Neural cell (in vitro differentiated cells): ENCODE results near the gene SPEG. TPM values are rescaled to one million over a fixed set of nuclear protein-coding genes. Genes with fewer than 3 reads are reported as not detected.

Experiments
- H2AFZ ChIP-seq: fragments of 200-600, 300-800 bp; sonication (generic), shearing (Covaris generic); 2 replicates; pipeline ENCODE4 v1.6.0; 2014; ENCODE audit warnings: low read depth, mild to moderate bottlenecking, antibody characterized with exemption, low read length, moderate library complexity
- H3F3A ChIP-seq: fragments of 200-600 bp; shearing (Covaris generic); 2 replicates; pipeline ENCODE4 v1.6.1; 2016; ENCODE audit warnings: mild to moderate bottlenecking, moderate library complexity, mixed read lengths, antibody characterized with exemption, low read length; ENCODE audit not compliant: insufficient read depth, poor library complexity, severe bottlenecking
- H3K27ac ChIP-seq: fragments of 200-600, 300-800 bp; sonication (generic), shearing (Covaris generic); 2 replicates; pipeline ENCODE4 v1.5.1; 2014; ENCODE audit warnings: mild to moderate bottlenecking, low read length, moderate library complexity
- H3K27me3 ChIP-seq: fragments of 300-800, 200-600 bp; sonication (generic), shearing (Covaris generic); 2 replicates; pipeline ENCODE4 v1.6.0; 2014; ENCODE audit warnings: mild to moderate bottlenecking, low read depth, low read length, moderate library complexity; ENCODE audit not compliant: insufficient read depth
- H3K36me3 ChIP-seq: fragments of 300-800, 200-600 bp; sonication (generic), shearing (Covaris generic); 2 replicates; pipeline ENCODE4 v1.5.1; 2014; ENCODE audit warnings: mild to moderate bottlenecking, antibody characterized with exemption, low read length, moderate library complexity; ENCODE audit not compliant: insufficient read depth
- H3K4me2 ChIP-seq: fragments of 300-800, 200-600 bp; sonication (generic), shearing (Covaris generic); 2 replicates; pipeline ENCODE4 v1.6.0; 2014; ENCODE audit warnings: mild to moderate bottlenecking, low read length
- H3K4me3 ChIP-seq: fragments of 300-800, 200-600 bp; sonication (generic), shearing (Covaris generic); 2 replicates; pipeline ENCODE4 v1.5.1; 2014; ENCODE audit warnings: mild to moderate bottlenecking, low read length, moderate library complexity
- H3K79me2 ChIP-seq: fragments of 200-600 bp; shearing (Covaris generic); replicated peaks from 2 replicates; pipeline ENCODE4 v1.6.0; 2014; ENCODE audit warnings: mild to moderate bottlenecking, low read length, moderate library complexity; ENCODE audit not compliant: insufficient read depth
- H3K9ac ChIP-seq: fragments of 300-800, 200-600 bp; sonication (generic), shearing (Covaris generic); 2 replicates; pipeline ENCODE4 v1.6.1; 2016; ENCODE audit warnings: mild to moderate bottlenecking, low read length, mixed read lengths
- H3K9me2 ChIP-seq: fragments of 200-600 bp; shearing (Covaris generic); 2 replicates; pipeline ENCODE4 v1.6.1; 2016; ENCODE audit warnings: mild to moderate bottlenecking, low read length, mixed read lengths; ENCODE audit not compliant: insufficient read depth
- H3K9me3 ChIP-seq: fragments of 200-600, 300-800 bp; sonication (generic), shearing (Covaris generic); 2 replicates; pipeline ENCODE4 v1.6.1; 2016; ENCODE audit warnings: mild to moderate bottlenecking, mixed run types, low read length, moderate library complexity, mixed read lengths
- H4K20me1 ChIP-seq: fragments of 200-600 bp; shearing (Covaris generic); 2 replicates; pipeline ENCODE4 v1.6.1; 2016; ENCODE audit warnings: mild to moderate bottlenecking, mixed run types; ENCODE audit not compliant: insufficient read depth
- CTCF ChIP-seq: fragments of 450-650 bp; IDR thresholded peaks from 2 replicates; pipeline ENCODE4 v1.5.1; 2014; ENCODE audit warnings: antibody characterized with exemption, mild to moderate bottlenecking, moderate library complexity; ENCODE audit not compliant: poor library complexity, severe bottlenecking
- EP300 ChIP-seq: fragments of 450-650 bp; conservative IDR thresholded peaks from 2 replicates; pipeline ENCODE4 v1.6.1; 2014; ENCODE audit warnings: antibody characterized with exemption, mild to moderate bottlenecking, moderate library complexity; ENCODE audit not compliant: poor library complexity, severe bottlenecking
- EZH2 ChIP-seq: fragments of 200-600, 300-800 bp; shearing (Covaris generic), sonication (generic); IDR thresholded peaks from 2 replicates; pipeline ENCODE4 v1.6.1; 2014; ENCODE audit warnings: antibody characterized with exemption, low read length, borderline replicate concordance, mild to moderate bottlenecking; ENCODE audit not compliant: insufficient read depth, poor library complexity, severe bottlenecking
- MXI1 ChIP-seq: fragments of 450-650 bp; conservative IDR thresholded peaks from 2 replicates; pipeline ENCODE4 v1.6.1; 2014; ENCODE audit warnings: antibody characterized with exemption, mild to moderate bottlenecking; ENCODE audit not compliant: poor library complexity, severe bottlenecking
- POLR2AphosphoS5 ChIP-seq: IDR thresholded peaks from 2 replicates; pipeline ENCODE4 v1.6.1; 2012
- RAD21 ChIP-seq: fragments of 450-650 bp; conservative IDR thresholded peaks from 2 replicates; pipeline ENCODE4 v1.6.1; 2014; ENCODE audit warnings: antibody characterized with exemption, mild to moderate bottlenecking, moderate library complexity
- SMC3 ChIP-seq: fragments of 450-650 bp; conservative IDR thresholded peaks from 2 replicates; pipeline ENCODE4 v1.6.1; 2014; ENCODE audit warnings: antibody characterized with exemption, mild to moderate bottlenecking, moderate library complexity; ENCODE audit not compliant: poor library complexity
- TAF1 ChIP-seq: IDR thresholded peaks from 2 replicates; pipeline ENCODE4 v1.6.1; 2012; ENCODE audit warnings: low read depth
- polyA plus RNA-seq: library from polyadenylated mRNA; depleted of rRNA; stranded (reverse); fragments of >200 nt; gene quantifications from 2 replicates; pipeline ENCODE4 v1.2.3, GENCODE V29; 2014
- TF ChIP-seq, protein P1 (sequence below): IDR thresholded peaks from 2 replicates; pipeline ENCODE4 v1.6.1; 2012; ENCODE audit warnings: borderline replicate concordance

Gene SPEG
- polyA plus RNA-seq, 1 donor from 2014 or later, result 58.3 TPM

- no peak overlapping the region for H3K4me3 ChIP-seq
- H3K9me2 ChIP-seq, result no peaks in the 10 kb centered on the region
- no peaks in the 10 kb centered on the region for H3F3A ChIP-seq
- no peaks in the 10 kb centered on the region for H3K9me3 ChIP-seq
- H2AFZ ChIP-seq, result no peak overlapping the region
- H3K27me3 ChIP-seq, result peaks cover 12% of the 10 kb centered on the region
- TF ChIP-seq CTCF, result no peak
- no peak for TF ChIP-seq EP300
- TF ChIP-seq MXI1, result no peak
- TF ChIP-seq EZH2, result no peak
- no peak for TF ChIP-seq POLR2AphosphoS5
- TF ChIP-seq SMC3, result no peak
- TF ChIP-seq, protein P1, sequence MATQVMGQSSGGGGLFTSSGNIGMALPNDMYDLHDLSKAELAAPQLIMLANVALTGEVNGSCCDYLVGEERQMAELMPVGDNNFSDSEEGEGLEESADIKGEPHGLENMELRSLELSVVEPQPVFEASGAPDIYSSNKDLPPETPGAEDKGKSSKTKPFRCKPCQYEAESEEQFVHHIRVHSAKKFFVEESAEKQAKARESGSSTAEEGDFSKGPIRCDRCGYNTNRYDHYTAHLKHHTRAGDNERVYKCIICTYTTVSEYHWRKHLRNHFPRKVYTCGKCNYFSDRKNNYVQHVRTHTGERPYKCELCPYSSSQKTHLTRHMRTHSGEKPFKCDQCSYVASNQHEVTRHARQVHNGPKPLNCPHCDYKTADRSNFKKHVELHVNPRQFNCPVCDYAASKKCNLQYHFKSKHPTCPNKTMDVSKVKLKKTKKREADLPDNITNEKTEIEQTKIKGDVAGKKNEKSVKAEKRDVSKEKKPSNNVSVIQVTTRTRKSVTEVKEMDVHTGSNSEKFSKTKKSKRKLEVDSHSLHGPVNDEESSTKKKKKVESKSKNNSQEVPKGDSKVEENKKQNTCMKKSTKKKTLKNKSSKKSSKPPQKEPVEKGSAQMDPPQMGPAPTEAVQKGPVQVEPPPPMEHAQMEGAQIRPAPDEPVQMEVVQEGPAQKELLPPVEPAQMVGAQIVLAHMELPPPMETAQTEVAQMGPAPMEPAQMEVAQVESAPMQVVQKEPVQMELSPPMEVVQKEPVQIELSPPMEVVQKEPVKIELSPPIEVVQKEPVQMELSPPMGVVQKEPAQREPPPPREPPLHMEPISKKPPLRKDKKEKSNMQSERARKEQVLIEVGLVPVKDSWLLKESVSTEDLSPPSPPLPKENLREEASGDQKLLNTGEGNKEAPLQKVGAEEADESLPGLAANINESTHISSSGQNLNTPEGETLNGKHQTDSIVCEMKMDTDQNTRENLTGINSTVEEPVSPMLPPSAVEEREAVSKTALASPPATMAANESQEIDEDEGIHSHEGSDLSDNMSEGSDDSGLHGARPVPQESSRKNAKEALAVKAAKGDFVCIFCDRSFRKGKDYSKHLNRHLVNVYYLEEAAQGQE, result no peak
- no peak for TF ChIP-seq RAD21
- TF ChIP-seq TAF1, result no peak
- no peaks in the 10 kb centered on the region for H4K20me1 ChIP-seq
- no peak overlapping the region for H3K9ac ChIP-seq
- H3K79me2 ChIP-seq, result no peaks in the 10 kb centered on the region
- H3K36me3 ChIP-seq, result peaks cover 6% of the 10 kb centered on the region
- no peak overlapping the region for H3K27ac ChIP-seq
- no peak overlapping the region for H3K4me2 ChIP-seq
Measured at GRCh38 chr2:219451661-219452360, 17.2 kb downstream of the SPEG start.

- H3F3A ChIP-seq, result no peaks in the 10 kb centered on the region
- no peak overlapping the region for H3K9ac ChIP-seq
- H3K9me3 ChIP-seq, result no peaks in the 10 kb centered on the region
- H3K27me3 ChIP-seq, result peaks cover 6% of the 10 kb centered on the region
- H3K9me2 ChIP-seq, result no peaks in the 10 kb centered on the region
- H3K27ac ChIP-seq, result no peak overlapping the region
- TF ChIP-seq EP300 (no peak), TAF1 (no peak), MXI1 (no peak), CTCF (no peak), RAD21 (no peak), POLR2AphosphoS5 (no peak), EZH2 (no peak)
- TF ChIP-seq, protein P1, result no peak
- no peaks in the 10 kb centered on the region for H3K79me2 ChIP-seq
- H2AFZ ChIP-seq, result no peak overlapping the region
- H3K4me2 ChIP-seq, result no peak overlapping the region
- no peaks in the 10 kb centered on the region for H4K20me1 ChIP-seq
- H3K4me3 ChIP-seq, result no peak overlapping the region
- H3K36me3 ChIP-seq, result peaks cover 6% of the 10 kb centered on the region
Measured at GRCh38 chr2:219452361-219453317, 18.0 kb downstream of the SPEG start.
